ENCODE results near the gene GRPEL2.

The GRPEL2 gene

DNA sequence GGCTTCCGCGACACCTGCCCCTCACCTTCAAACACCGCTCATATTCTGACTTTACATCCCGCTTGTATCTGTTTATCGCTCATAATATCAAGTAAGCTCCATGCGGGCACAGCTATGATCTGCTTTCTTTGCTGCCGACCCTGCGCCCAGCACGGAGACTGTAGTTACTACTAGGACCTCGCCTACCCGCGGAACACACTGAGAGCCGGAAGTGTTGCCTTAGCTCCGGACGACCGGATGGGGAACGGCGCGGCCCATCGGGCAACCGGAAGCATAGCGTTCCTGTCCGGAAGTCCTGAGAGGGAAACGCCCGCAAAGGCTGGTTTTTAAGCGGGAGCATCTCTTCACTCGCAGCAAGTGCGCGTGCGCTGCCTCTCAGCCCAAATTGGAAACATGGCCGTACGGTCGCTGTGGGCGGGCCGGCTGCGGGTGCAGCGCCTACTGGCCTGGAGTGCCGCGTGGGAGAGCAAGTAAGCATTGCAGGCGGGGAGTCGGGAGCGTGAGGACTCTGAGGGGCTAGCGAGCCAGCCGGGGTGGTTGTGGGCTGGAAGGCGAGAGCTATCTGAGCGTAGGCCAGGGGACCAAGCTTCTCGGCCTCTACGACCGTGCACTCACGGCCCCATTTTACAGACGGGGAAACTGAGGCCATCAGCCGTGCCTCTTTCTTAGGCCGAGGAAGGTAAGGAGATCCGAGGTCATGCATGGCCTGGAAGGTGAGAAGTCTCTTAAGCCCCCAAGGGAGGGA is at the start of gene GRPEL2:
Gene GRPEL2 (plus strand): TSS at position 353 of the 745 bp plus-strand sequence. CDS start 41 bp downstream, at position 394.
- Mint-ChIP-seq H3K4me1 (peaks cover 56% of the 10 kb centered on the region), H3K27me3 (no peaks in the 10 kb centered on the region), H3K27ac (peak within 1 kb of the TSS; percentile 86), H3K4me3 (peak within 1 kb of the TSS; percentile 80), H3K36me3 (peaks cover 42% of the 10 kb centered on the region), H3K9me3 (no peaks in the 10 kb centered on the region)
- CTCF ChIA-PET, result interaction anchor here (1.7 to 3.2 kb wide), 4 partner anchors 12 to 27 kb away, joined by 5 to 21 read pairs (median 6); partner anchors contain the start of gene PCYOX1L
- peak; percentile 94 for DNase-seq

GRCh38 chr5:149297340-149298025 is 47.8 kb upstream of the GRPEL2 start:
- CTCF ChIA-PET, result interaction anchor here (0.7 to 1.0 kb wide), 3 partner anchors 10 to 143 kb away, joined by 3 read pairs; no protein-coding TSS in a partner anchor
- Mint-ChIP-seq H3K4me1 (peaks cover 16% of the 10 kb centered on the region), H3K27ac (no peak overlapping the region), H3K4me3 (no peak overlapping the region), H3K27me3 (peaks cover 39% of the 10 kb centered on the region), H3K9me3 (no peaks in the 10 kb centered on the region), H3K36me3 (no peaks in the 10 kb centered on the region)
- no peak for DNase-seq

DNA sequence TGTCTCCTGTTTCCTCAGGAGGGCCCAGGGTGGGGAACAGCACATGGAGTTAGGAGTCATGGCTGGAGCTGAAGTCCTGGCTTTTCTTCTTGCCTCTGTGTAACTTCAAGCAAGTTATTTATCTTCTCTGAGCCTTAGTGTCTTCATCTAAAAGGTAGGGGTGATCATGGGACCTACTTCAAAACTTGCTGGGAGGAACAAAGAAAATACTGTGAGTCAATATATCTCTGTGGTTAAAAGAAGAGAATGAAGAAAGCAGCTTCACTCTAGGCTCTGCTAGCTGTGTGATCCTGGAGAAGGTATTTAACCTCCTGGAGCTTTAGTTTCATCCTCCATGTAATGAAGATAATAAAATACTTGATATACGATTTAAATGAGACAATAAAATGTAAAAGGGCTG is 47.1 kb upstream of the GRPEL2 start:
- Mint-ChIP-seq H3K36me3 (no peaks in the 10 kb centered on the region), H3K9me3 (no peaks in the 10 kb centered on the region), H3K27ac (no peak overlapping the region), H3K4me3 (no peak overlapping the region), H3K4me1 (peaks cover 16% of the 10 kb centered on the region), H3K27me3 (peaks cover 33% of the 10 kb centered on the region)
- no peak for DNase-seq
- CTCF ChIA-PET, result interaction anchor here (0.8 to 1.0 kb wide), 2 partner anchors 9 to 73 kb away, joined by 3 read pairs; no protein-coding TSS in a partner anchor

DNA sequence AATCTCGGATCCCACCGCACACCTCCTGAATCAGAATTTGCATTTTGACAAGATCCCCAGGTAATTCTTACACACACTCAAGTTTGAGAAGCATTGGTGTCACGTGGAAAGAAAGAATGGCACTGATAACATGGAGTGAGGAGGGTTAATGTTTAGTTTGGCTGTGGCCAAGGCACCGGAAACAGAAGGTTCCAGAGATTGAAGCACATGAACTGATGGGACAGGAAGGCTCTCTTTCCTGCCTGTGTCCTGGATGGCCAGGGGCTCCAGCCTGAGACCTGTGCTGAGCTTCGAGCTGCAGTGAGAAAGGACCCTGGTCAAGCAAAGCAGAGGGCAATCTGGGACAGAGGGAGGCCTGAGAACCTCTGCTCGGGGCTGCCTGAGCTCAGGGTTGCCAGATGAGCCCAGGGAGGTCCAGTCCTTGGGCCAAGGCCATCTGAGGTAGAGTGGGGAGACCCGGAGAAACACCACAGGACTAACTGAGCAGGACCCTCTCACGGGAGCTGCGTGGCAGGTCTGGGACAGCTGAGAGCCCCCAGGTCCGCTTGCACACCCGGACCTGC is 46.4 kb upstream of the GRPEL2 start:
- peaks cover 16% of the 10 kb centered on the region for H3K4me1 Mint-ChIP-seq
- H3K27ac Mint-ChIP-seq, result no peak overlapping the region
- no peaks in the 10 kb centered on the region for H3K9me3 Mint-ChIP-seq
- CTCF ChIA-PET, result interaction anchor here (0.8 to 1.4 kb wide), 3 partner anchors 15 to 73 kb away, joined by 3 read pairs; no protein-coding TSS in a partner anchor
- H3K27me3 Mint-ChIP-seq, result peaks cover 33% of the 10 kb centered on the region
- H3K4me3 Mint-ChIP-seq, result no peak overlapping the region
- H3K36me3 Mint-ChIP-seq, result no peaks in the 10 kb centered on the region
- no peak for DNase-seq

DNA sequence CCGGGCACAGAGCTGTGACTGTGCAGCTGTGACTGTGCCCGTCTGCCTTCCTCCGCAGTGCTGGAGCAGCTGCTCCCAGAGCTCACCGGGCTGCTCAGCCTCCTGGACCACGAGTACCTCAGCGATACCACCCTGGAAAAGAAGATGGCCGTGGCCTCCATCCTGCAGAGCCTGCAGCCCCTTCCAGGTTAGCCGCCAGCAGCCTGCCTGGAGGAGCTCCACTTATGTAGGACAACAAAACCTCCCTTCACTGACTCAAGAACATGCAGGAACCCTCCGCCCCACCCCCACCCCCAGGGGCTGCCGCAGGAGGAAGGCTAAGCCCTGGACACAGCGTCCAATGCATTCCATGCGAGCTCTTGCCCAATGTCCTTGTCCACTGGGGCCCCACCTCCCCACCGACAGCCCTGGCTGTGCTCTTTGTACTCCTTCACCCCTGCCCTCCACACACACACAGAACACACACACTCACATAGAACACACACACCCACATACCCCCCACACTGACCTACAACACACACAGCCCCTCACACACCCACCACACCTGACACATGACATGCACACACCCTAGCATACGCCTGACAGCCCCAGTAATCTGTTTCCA is 45.7 kb upstream of the GRPEL2 start:
- no peaks in the 10 kb centered on the region for H3K9me3 Mint-ChIP-seq
- peaks cover 16% of the 10 kb centered on the region for H3K4me1 Mint-ChIP-seq
- H3K27ac Mint-ChIP-seq, result no peak overlapping the region
- CTCF ChIA-PET, result interaction anchor here (0.9 to 1.4 kb wide), 3 partner anchors 14 to 71 kb away, joined by 3 read pairs; no protein-coding TSS in a partner anchor
- H3K4me3 Mint-ChIP-seq, result no peak overlapping the region
- peaks cover 34% of the 10 kb centered on the region for H3K27me3 Mint-ChIP-seq
- DNase-seq, result no peak
- H3K36me3 Mint-ChIP-seq, result no peaks in the 10 kb centered on the region

DNA sequence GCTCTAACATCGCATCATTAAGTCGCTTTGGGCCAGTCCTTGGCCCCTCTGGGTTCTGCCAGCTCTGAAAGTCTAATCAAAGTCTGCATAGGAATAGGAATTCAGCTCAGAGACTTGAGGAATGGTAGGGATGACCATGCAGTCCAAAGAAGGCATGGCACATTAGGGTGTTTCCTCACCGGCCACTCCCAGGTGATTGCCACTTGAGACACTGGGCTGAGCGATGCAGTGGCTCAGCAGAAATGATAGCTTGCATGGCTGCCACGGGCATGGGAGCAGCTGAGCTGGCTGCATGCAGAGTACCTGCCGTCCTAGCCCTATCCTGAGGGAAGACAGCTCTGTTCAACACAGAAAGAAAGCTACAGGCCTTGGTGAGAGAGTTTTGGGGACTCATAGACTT is 44.9 kb upstream of the GRPEL2 start:
- DNase-seq, result no peak
- no peak overlapping the region for H3K27ac Mint-ChIP-seq
- no peak overlapping the region for H3K4me3 Mint-ChIP-seq
- peaks cover 9% of the 10 kb centered on the region for H3K4me1 Mint-ChIP-seq
- no peaks in the 10 kb centered on the region for H3K9me3 Mint-ChIP-seq
- CTCF ChIA-PET, result interaction anchor here (0.9 to 1.4 kb wide), 4 partner anchors 14 to 71 kb away, joined by 3 to 4 read pairs (median 3); no protein-coding TSS in a partner anchor
- peaks cover 30% of the 10 kb centered on the region for H3K27me3 Mint-ChIP-seq
- no peaks in the 10 kb centered on the region for H3K36me3 Mint-ChIP-seq

GRCh38 chr5:149301049-149301743 is 44.1 kb upstream of the GRPEL2 start:
- H3K27me3 Mint-ChIP-seq, result peaks cover 28% of the 10 kb centered on the region
- no peak overlapping the region for H3K4me3 Mint-ChIP-seq
- H3K4me1 Mint-ChIP-seq, result peaks cover 9% of the 10 kb centered on the region
- no peaks in the 10 kb centered on the region for H3K36me3 Mint-ChIP-seq
- CTCF ChIA-PET, result interaction anchor here (1.2 to 1.3 kb wide), 2 partner anchors 24 to 71 kb away, joined by 3 to 4 read pairs; no protein-coding TSS in a partner anchor
- no peak overlapping the region for H3K27ac Mint-ChIP-seq
- no peaks in the 10 kb centered on the region for H3K9me3 Mint-ChIP-seq
- no peak for DNase-seq

GRCh38 chr5:149301744-149302380 is 43.4 kb upstream of the GRPEL2 start:
- no peak overlapping the region for H3K27ac Mint-ChIP-seq

GRCh38 chr5:149302641-149303040 is 42.7 kb upstream of the GRPEL2 start:
- H3K9me3 Mint-ChIP-seq, result no peaks in the 10 kb centered on the region
- peaks cover 34% of the 10 kb centered on the region for H3K27me3 Mint-ChIP-seq
- peaks cover 9% of the 10 kb centered on the region for H3K4me1 Mint-ChIP-seq
- CTCF ChIA-PET, result interaction anchor here (1.2 kb wide), 1 partner anchor 12 kb away, joined by 3 read pairs; no protein-coding TSS in a partner anchor
- no peaks in the 10 kb centered on the region for H3K36me3 Mint-ChIP-seq
- no peak overlapping the region for H3K27ac Mint-ChIP-seq
- DNase-seq, result no peak
- H3K4me3 Mint-ChIP-seq, result no peak overlapping the region

More at GRCh38 chr5:149301744-149302380, 43.4 kb upstream of the GRPEL2 start:
- H3K27me3 Mint-ChIP-seq, result peaks cover 28% of the 10 kb centered on the region
- CTCF ChIA-PET, result interaction anchor here (1.2 kb wide), 1 partner anchor 13 kb away, joined by 3 read pairs; no protein-coding TSS in a partner anchor
- H3K36me3 Mint-ChIP-seq, result no peaks in the 10 kb centered on the region
- H3K4me1 Mint-ChIP-seq, result peaks cover 9% of the 10 kb centered on the region
- no peaks in the 10 kb centered on the region for H3K9me3 Mint-ChIP-seq
- no peak for DNase-seq
- H3K4me3 Mint-ChIP-seq, result no peak overlapping the region

DNA sequence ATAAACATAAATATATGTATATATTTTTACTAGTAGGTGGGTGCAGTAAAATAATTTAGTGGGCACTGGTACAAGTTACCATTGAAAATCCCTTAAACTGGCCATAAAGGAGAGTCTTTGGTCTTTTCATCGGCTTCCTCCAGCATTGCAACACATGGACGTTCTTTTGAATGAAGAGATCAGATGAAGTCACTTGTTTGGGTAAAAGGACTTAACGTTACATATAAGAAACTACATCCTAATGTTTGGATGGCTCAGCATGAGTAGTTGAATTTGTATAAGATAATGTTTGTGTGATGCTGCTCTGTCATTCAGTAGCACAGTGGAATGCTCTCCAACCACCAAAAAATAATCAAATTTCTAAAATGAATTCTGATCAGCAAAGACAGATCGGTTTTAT is 42.1 kb upstream of the GRPEL2 start:
- no peak for DNase-seq
- CTCF ChIA-PET, result interaction anchor here (1.2 kb wide), 1 partner anchor 11 kb away, joined by 3 read pairs; no protein-coding TSS in a partner anchor
- peaks cover 34% of the 10 kb centered on the region for H3K27me3 Mint-ChIP-seq
- peaks cover 9% of the 10 kb centered on the region for H3K4me1 Mint-ChIP-seq
- no peak overlapping the region for H3K27ac Mint-ChIP-seq
- H3K4me3 Mint-ChIP-seq, result no peak overlapping the region
- H3K36me3 Mint-ChIP-seq, result no peaks in the 10 kb centered on the region
- no peaks in the 10 kb centered on the region for H3K9me3 Mint-ChIP-seq

- peaks cover 32% of the 10 kb centered on the region for H3K27me3 Mint-ChIP-seq
- CTCF ChIA-PET, result interaction anchor here (1.0 to 1.6 kb wide), 3 partner anchors 10 to 64 kb away, joined by 3 to 6 read pairs (median 3); no protein-coding TSS in a partner anchor
Observed at GRCh38 chr5:149304195-149305078, 40.9 kb upstream of the GRPEL2 start.

DNA sequence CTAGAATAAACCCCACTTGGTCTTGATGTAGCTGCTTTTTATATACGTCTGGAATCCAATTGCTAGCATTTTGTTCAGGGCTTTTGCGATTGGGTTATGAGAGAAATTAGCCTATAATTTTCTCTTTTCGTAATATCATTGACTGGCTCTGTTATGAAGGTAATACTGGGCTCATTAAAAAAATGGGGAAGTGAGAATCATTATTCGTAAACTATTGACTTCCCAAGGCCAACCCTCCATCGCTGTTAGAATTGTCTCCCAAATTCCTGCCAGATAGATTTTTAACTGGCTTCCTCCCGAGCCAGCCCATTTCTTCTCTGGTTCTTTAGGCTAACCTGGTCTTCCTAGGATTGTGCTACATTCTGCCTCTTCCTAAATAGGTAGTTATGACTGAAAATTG is 35.9 kb upstream of the GRPEL2 start:
- Mint-ChIP-seq H3K36me3 (no peaks in the 10 kb centered on the region), H3K27me3 (peaks cover 38% of the 10 kb centered on the region), H3K4me3 (no peak overlapping the region), H3K9me3 (no peaks in the 10 kb centered on the region), H3K4me1 (peaks cover 5% of the 10 kb centered on the region), H3K27ac (no peak overlapping the region)
- CTCF ChIA-PET, result interaction anchor here (0.9 to 19.5 kb wide), 3 partner anchors 9 to 73 kb away, joined by 3 to 372 read pairs (median 3); no protein-coding TSS in a partner anchor
- no peak for DNase-seq

More at GRCh38 chr5:149304195-149305078, 40.9 kb upstream of the GRPEL2 start:
- Mint-ChIP-seq H3K4me3 (no peak overlapping the region), H3K4me1 (peaks cover 3% of the 10 kb centered on the region), H3K27ac (no peak overlapping the region), H3K9me3 (no peaks in the 10 kb centered on the region), H3K36me3 (no peaks in the 10 kb centered on the region)
- DNase-seq, result no peak
